WI38 (cell line): ENCODE results near the gene LEP.
"Not testable (repeated sequence)": the region's sequence is repeated elsewhere in the genome, so short reads cannot be mapped to it uniquely, and the experiment has no call there.

Experiments
- H3K4me3 ChIP-seq: 2 replicates; pipeline ENCODE4 v1.5.1; 2011; ENCODE audit warnings: low read depth, mild to moderate bottlenecking, control low read depth, low read length
- TF ChIP-seq, protein P1 (sequence below): IDR thresholded peaks from 2 replicates; pipeline ENCODE4 v1.5.1; 2012; ENCODE audit warnings: low read depth, mild to moderate bottlenecking, control low read depth, low read length

LEP gene

DNA sequence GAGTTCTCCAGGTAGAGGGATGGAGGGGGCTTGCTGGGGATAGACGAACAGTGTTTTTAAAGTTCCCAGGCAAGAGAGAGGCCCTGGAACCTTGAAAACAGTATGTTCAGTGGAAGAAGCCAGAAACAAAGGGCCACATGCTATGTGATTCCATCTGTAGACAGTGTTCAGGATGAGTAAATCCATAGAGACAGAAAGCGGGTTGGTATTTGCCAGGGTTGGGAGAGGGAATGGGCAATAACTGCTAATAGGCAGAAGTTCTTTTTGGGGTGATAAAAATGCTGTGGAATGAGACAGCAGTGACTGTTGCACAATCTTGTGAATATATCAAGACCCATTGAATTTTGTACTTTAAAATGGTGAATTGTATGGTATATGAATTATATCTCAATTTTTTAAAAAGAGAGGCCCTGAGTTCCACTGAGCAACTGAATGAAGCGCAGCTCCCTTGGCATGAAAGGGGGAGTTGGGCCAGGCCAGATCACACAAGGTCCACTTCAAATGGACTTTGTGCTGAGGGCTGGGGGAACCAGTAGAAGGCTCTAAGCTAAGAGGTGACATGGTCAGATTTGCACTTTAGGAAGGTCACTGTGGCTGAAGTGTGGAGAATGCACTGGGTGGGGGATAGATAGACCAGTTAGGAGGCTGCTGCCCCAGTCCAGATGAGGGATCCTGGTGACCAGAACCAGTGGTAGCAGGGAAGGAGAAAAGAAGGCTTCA lies 34.0 kb downstream of the LEP start:
- TF ChIP-seq, protein P1, sequence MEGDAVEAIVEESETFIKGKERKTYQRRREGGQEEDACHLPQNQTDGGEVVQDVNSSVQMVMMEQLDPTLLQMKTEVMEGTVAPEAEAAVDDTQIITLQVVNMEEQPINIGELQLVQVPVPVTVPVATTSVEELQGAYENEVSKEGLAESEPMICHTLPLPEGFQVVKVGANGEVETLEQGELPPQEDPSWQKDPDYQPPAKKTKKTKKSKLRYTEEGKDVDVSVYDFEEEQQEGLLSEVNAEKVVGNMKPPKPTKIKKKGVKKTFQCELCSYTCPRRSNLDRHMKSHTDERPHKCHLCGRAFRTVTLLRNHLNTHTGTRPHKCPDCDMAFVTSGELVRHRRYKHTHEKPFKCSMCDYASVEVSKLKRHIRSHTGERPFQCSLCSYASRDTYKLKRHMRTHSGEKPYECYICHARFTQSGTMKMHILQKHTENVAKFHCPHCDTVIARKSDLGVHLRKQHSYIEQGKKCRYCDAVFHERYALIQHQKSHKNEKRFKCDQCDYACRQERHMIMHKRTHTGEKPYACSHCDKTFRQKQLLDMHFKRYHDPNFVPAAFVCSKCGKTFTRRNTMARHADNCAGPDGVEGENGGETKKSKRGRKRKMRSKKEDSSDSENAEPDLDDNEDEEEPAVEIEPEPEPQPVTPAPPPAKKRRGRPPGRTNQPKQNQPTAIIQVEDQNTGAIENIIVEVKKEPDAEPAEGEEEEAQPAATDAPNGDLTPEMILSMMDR: no peak
- no peak overlapping the region for H3K4me3 ChIP-seq

DNA sequence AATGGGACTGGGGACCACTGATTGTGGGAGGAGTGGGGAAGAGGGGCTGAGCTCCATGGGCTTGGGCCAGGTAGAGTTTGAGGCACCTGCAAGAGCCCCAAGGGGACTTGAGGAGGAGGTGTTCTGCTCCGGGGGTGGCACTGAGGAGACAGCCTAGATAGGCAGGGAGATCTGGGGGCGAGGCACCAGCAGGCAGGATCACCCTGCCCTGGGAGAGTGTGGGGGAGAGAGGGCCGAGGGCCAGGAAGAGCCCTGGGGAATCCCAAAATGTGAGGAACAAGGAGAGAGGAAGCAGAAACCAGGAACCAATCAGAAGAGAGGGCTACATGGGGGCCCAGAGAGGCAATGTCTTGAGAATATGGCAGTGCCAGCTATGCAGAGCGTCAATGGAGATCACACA lies 34.6 kb downstream of the LEP start:
- H3K4me3 ChIP-seq: no peak overlapping the region
- TF ChIP-seq, protein P1: no peak

DNA sequence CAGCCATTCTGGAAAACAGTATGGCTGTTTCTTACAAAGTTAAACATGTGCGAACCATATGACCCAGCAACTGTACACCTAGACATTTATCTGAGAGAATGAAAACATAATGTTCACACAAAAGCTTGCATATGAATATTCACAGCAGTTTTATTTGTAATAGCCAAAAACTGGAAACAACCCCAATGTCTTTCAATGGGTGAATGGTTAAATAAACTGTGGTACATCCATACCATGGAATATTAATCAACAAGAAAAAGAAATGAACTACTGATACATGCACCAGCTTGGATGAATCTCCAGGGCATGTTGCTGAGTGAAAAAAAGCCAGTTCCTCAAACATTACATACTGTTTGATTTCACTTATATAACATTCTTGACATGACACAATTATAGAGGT lies 37.3 kb downstream of the LEP start:
- TF ChIP-seq, protein P1: no peak
- no peak overlapping the region for H3K4me3 ChIP-seq

DNA sequence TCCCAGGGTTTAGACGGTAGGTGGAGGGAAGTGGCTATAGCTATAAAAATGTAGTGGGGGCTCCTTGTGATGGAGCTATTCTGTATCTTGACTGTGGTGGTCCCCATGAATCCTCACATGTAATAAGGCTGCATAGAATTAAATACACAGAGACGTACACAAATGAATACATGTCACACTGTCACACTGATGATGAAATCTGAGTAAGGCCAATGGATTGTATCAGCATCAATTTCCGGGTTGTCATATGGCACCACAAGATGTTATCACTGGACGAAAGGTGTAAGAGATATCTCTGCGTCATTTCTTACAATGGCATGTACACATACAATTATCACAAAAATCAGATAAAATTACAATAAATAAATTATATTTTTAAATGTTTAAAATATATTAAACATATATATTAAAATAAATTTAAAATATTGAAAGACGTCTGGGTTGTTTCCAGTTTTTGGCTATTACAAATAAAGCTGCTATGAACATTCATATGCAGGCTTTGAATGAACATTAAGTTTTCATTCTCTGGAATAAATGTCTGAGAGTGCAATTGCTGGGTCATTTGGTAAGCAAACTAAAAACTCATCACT lies 38.1 kb downstream of the LEP start:
- TF ChIP-seq, protein P1: no peak
- no peak overlapping the region for H3K4me3 ChIP-seq

DNA sequence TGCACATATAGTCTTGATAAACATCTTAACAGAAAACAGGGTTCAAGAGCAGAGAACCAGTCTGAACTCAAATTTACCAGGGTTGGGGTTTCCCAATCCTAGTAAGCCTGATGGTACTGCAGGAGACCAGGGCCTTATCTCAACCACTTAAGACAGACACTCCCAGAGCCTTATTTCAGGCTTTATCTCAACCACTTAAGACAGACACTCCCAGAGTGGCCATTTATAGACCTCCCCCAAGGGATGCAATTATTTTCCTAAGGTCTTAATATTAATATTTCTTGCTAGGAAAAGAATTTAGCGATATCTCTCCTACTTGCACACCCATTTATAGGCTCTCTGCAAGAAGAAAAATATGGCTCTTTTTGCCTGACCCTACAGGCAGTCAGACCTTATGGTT lies 39.4 kb downstream of the LEP start:
- not testable (repeated sequence) for H3K4me3 ChIP-seq

DNA sequence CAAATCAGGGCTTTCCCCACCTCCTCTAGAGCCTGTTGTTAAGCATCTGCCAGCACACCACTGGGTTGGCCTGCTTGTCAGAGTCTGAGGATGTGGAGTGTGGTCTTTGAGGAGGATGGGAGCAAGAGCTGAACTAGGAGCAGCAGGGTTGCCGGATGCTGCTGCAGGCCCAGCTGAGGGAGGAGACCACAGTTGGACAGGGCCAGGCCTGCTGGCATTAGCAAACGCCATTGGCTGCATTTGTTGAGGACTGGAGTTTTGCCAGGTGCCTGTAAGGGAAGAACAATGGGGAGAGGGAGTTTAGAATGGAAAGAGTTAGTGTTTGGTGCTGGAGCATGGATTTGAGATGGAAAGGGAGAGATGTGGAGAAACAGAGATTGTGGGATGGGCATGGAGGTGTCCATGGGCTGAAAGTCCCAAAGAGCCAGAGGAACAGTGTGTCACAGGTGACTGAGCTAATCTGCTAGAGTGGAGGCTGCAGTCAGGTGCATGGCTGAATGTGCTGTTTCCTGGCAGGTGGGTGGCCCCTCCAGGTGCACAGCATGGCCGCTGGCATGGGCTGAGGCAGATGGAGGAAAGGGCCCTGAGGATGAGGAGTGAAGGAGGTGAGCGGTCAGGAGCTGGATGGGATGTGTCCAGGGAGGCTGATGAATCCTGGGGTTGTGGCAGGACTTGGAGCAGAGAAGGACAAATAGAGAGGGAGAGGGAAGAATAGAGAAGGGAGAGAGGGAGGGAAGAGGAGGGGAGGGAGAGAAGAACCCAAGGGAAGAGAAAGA lies 40.7 kb downstream of the LEP start:
- TF ChIP-seq, protein P1: no peak
- no peak overlapping the region for H3K4me3 ChIP-seq

DNA sequence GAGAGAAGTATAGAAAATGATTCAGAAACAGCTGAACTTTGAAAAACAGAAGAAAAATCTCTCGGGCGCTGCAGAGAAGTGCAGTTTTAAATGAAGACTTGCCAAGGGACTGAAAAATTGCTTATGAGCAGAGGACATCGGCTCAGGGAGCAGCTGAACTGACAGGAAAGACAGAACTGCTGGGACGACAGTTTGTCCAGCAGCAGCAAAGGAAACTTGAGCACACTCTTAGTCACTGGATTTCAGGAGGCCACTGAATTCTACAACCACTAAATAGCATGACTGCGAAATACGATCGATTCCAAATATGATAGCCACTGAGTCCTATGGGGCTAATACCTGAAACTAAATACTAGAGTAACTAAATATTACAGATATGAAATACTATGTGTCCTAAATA lies 43.0 kb downstream of the LEP start:
- H3K4me3 ChIP-seq: no peak overlapping the region
- TF ChIP-seq, protein P1: no peak
